Choroid plexus epithelial cell (primary cell): ENCODE results near the gene PNMA1.

Experiments used
- DNase-seq: peaks from one replicate; pipeline ENCODE4 v3.0.0-alpha.2; 2010; ENCODE audit warnings: low read depth
- H3K4me3 ChIP-seq: 2 replicates; pipeline ENCODE4 v1.5.1; 2011; ENCODE audit warnings: low read depth, mild to moderate bottlenecking, control low read depth, low read length, moderate library complexity
- CTCF ChIP-seq: conservative IDR thresholded peaks from 2 replicates; pipeline ENCODE4 v1.5.1; 2011; ENCODE audit warnings: low read depth, mild to moderate bottlenecking, control low read depth, inconsistent platforms, low read length, moderate library complexity

The PNMA1 gene

GRCh38 chr14:73700325-73700724, 13.9 kb downstream of the PNMA1 start:
- DNase-seq, result no peak

GRCh38 chr14:73696466-73697400, 17.5 kb downstream of the PNMA1 start:
- DNase-seq, result no peak
- H3K4me3 ChIP-seq, result no peak overlapping the region
- TF ChIP-seq CTCF, result no peak

More at GRCh38 chr14:73700325-73700724, 13.9 kb downstream of the PNMA1 start:
- TF ChIP-seq CTCF, result no peak
- H3K4me3 ChIP-seq, result no peak overlapping the region

GRCh38 chr14:73695997-73696396, 18.2 kb downstream of the PNMA1 start:
- no peak for DNase-seq
- TF ChIP-seq CTCF, result no peak
- no peak overlapping the region for H3K4me3 ChIP-seq

- TF ChIP-seq CTCF, result no peak
- no peak for DNase-seq
These were observed 19.1 kb downstream of the PNMA1 start for GRCh38 chr14:73695082-73695481.

GRCh38 chr14:73694083-73694482, 20.1 kb downstream of the PNMA1 start:
- H3K4me3 ChIP-seq, result no peak overlapping the region
- no peak for DNase-seq
- TF ChIP-seq CTCF, result no peak

More at GRCh38 chr14:73695082-73695481, 19.1 kb downstream of the PNMA1 start:
- no peak overlapping the region for H3K4me3 ChIP-seq

- TF ChIP-seq CTCF, result no peak
- H3K4me3 ChIP-seq, result no peak overlapping the region
- DNase-seq, result peak; percentile 81
These were observed 27.3 kb downstream of the PNMA1 start for GRCh38 chr14:73686901-73687300.

- DNase-seq, result no peak
- no peak overlapping the region for H3K4me3 ChIP-seq
- no peak for TF ChIP-seq CTCF
These were observed 28.9 kb downstream of the PNMA1 start for GRCh38 chr14:73685328-73685727.
